GM12878 (cell line): ENCODE data around the gene PSME3IP1. TPM values are rescaled to one million over a fixed set of nuclear protein-coding genes. Genes with fewer than 3 reads are reported as not detected.

Source experiments
- BCLAF1 ChIP-seq: fragments of 450-650 bp; IDR thresholded peaks from 2 replicates; pipeline ENCODE4 v1.6.1; 2017; ENCODE audit warnings: antibody characterized with exemption, mild to moderate bottlenecking, moderate library complexity
- CBX5 ChIP-seq: sonication (generic); IDR thresholded peaks from 2 replicates; pipeline ENCODE4 v1.6.1; 2016; ENCODE audit warnings: low read depth, moderate library complexity, mild to moderate bottlenecking, inconsistent platforms
- EP300 ChIP-seq, 2 experiments: fragments of 150-350 bp in 1 of 2; IDR thresholded peaks; 2 replicates each; pipeline ENCODE4 v1.6.1; 2011 to 2012; ENCODE audit warnings: low read depth in 2 of 2, low read length in 2 of 2, borderline replicate concordance in 1 of 2, improper control_type of control experiment in 1 of 2, inconsistent platforms in 1 of 2; ENCODE audit not compliant: control insufficient read depth in 1 of 2
- KAT2A ChIP-seq: conservative IDR thresholded peaks from 2 replicates; pipeline ENCODE4 v1.6.1; 2011; ENCODE audit warnings: low read depth, low read length; ENCODE audit not compliant: control insufficient read depth
- LARP7 ChIP-seq: fragments of 450-650 bp; IDR thresholded peaks from 2 replicates; pipeline ENCODE4 v1.6.1; 2017; ENCODE audit warnings: mild to moderate bottlenecking
- MLLT1 ChIP-seq: fragments of 450-650 bp; IDR thresholded peaks from 2 replicates; pipeline ENCODE4 v1.6.1; 2016; ENCODE audit warnings: mild to moderate bottlenecking
- NFYA ChIP-seq: IDR thresholded peaks from 2 replicates; pipeline ENCODE4 v1.6.1; 2011; ENCODE audit warnings: low read depth, mild to moderate bottlenecking, low read length, improper control_type of control experiment, borderline replicate concordance
- ZBTB11 ChIP-seq: fragments of 450-650 bp; formaldehyde crosslinking; IDR thresholded peaks from 2 replicates; pipeline ENCODE4 v1.5.0; 2022; ENCODE audit warnings: mild to moderate bottlenecking, missing genetic modification characterization
- polyA plus RNA-seq, 11 experiments: library from polyadenylated mRNA; depleted of rRNA in 4 of 11; unstranded in 6 of 11; stranded (reverse) in 5 of 11; fragments of >200 nt; fragmentation: Nextera tagmentation in 4 of 11; fragmentation: Illumina TruSeq in 1 of 11; extraction: Ambion mirVana in 4 of 11; extraction: Trizol in 1 of 11; gene quantifications; 1 replicate in 1 of 11; 2 replicates in 10 of 11; pipeline versions ENCODE4 v1.2.1 to v1.2.3, GENCODE V29; 2011 to 2016; ENCODE audit warnings: inconsistent platforms in 2 of 11, missing spikeins in 2 of 11, low read depth in 1 of 11
- total RNA-seq, 4 experiments: library from RNA; depleted of rRNA in 3 of 4; stranded (reverse); fragments of >200 nt in 3 of 4; fragmentation: Illumina TruSeq in 1 of 4; extraction: Trizol in 1 of 4; gene quantifications; 2 replicates each; pipeline versions ENCODE4 v1.2.1 to v1.2.3, GENCODE V29; 2013 to 2021

Gene PSME3IP1
- total and polyA plus RNA-seq, 10 of the 15 experiments (the other 5 are each of a cell fraction or from before 2014, with no cell fraction given) = 67.9 to 174 (median 111) TPM

GRCh38 chr16:57179215-57179828 lies 6.5 kb downstream of the PSME3IP1 start (continued):
- TF ChIP-seq BCLAF1 (no peak), EP300 (IDR thresholded peaks at IDR 0.05; ENCODE audit: borderline replicate concordance in 1 of 2, control insufficient read depth in 1 of 2, low read depth in 2 of 2, low read length in 2 of 2) (no peak), KAT2A (no peak), ZBTB11 (CRISPR knock-in tag) (no peak), CBX5 (no peak), NFYA (no peak), LARP7 (no peak), MLLT1 (no peak)
